IgD-negative memory B cell (primary cell): ENCODE data around the gene DCST2. TPM values are rescaled to one million over a fixed set of nuclear protein-coding genes. Genes with fewer than 3 reads are reported as not detected.
A peak's percentile ranks its signal among the peaks of the same experiment; 100 is the strongest.
"Not testable (repeated sequence)": the region's sequence is repeated elsewhere in the genome, so short reads cannot be mapped to it uniquely, and the experiment has no call there.

ENCODE experiments used
- H3K27ac Mint-ChIP-seq, 3 donors: one replicate each; pipeline ENCODE4 v1.8.0; 2020 to 2022; ENCODE audit warnings: mild to moderate bottlenecking in 3 of 3, mixed read lengths in 3 of 3, moderate library complexity in 1 of 3
- H3K27me3 Mint-ChIP-seq: one replicate; pipeline ENCODE4 v1.8.0; 2021; ENCODE audit warnings: mixed read lengths
- H3K36me3 Mint-ChIP-seq: one replicate; pipeline ENCODE4 v1.8.0; 2020; ENCODE audit warnings: mild to moderate bottlenecking, mixed read lengths
- H3K4me1 Mint-ChIP-seq, 3 donors: one replicate each; pipeline ENCODE4 v1.8.0; 2020 to 2022; ENCODE audit warnings: mixed read lengths in 3 of 3, mild to moderate bottlenecking in 1 of 3
- H3K4me3 Mint-ChIP-seq, 4 donors: one replicate each; pipeline ENCODE4 v1.8.0; 2020 to 2022; ENCODE audit warnings: mild to moderate bottlenecking in 4 of 4, mixed read lengths in 4 of 4, moderate library complexity in 3 of 4
- H3K9me3 Mint-ChIP-seq, 3 donors: one replicate each; pipeline ENCODE4 v1.8.0; 2020 to 2021; ENCODE audit warnings: mixed read lengths in 3 of 3, mild to moderate bottlenecking in 1 of 3
- polyA plus RNA-seq: library from polyadenylated mRNA; unstranded; fragments of 300-500 nt; fragmentation: Illumina TruSeq; gene quantifications from one replicate; pipeline ENCODE4 v1.2.3, GENCODE V29; 2021

DCST2 gene
- polyA plus RNA-seq, 1 donor from 2014 or later: not detected

DNA sequence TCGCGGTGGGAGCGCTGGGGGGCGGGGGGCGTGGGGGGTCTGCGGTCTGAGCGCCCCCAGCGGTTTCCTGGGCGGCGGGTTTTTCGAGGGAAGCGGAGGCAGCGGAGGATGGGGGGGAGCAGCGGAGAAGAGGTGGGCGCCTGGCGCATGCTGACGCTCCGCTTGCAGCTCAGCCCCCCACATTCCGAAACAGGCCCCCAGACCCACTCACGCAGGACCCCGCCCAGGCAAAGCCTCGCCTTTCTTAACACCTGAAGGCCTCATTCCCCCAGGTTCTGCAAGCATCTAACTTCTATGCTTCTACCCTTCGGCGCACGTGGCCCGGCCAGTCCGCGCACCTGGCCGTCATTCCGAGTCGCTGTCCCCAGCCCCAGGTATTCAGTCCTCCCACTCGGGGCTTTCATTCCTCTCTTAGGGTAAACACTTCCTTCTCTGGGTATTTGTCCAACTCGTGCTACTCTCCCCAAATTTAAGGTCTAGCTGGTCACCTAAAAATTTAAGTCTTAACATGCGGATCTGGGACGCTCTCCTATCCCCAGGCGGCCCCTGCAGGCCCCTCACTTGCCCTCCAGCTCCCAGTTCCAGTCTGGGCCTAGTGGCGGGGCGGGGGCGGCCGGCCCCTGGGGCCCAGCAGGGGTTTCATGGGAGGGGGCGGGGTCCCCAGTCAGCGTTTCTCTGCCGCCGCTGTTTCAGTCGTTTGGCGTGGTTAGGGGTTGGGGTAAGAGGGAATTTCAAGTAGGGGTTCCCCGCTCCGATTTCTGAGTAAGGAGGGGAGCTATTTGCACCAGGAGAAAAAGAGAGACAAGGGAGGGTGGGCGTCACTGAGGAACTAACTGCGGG lies 33.8 kb downstream of the DCST2 start:
- H3K4me1 Mint-ChIP-seq: peaks cover 12 to 25% (median 21%) of the 10 kb centered on the region in 3 donors
- peak overlapping the region in 2 of 3 donors; percentile 92 to 95 for H3K27ac Mint-ChIP-seq
- H3K9me3 Mint-ChIP-seq: no peaks in the 10 kb centered on the region
- no peaks in the 10 kb centered on the region for H3K27me3 Mint-ChIP-seq
- peaks cover 2% of the 10 kb centered on the region for H3K36me3 Mint-ChIP-seq
- H3K4me3 Mint-ChIP-seq: peak overlapping the region; percentile 88 to 97 (median 96)

DNA sequence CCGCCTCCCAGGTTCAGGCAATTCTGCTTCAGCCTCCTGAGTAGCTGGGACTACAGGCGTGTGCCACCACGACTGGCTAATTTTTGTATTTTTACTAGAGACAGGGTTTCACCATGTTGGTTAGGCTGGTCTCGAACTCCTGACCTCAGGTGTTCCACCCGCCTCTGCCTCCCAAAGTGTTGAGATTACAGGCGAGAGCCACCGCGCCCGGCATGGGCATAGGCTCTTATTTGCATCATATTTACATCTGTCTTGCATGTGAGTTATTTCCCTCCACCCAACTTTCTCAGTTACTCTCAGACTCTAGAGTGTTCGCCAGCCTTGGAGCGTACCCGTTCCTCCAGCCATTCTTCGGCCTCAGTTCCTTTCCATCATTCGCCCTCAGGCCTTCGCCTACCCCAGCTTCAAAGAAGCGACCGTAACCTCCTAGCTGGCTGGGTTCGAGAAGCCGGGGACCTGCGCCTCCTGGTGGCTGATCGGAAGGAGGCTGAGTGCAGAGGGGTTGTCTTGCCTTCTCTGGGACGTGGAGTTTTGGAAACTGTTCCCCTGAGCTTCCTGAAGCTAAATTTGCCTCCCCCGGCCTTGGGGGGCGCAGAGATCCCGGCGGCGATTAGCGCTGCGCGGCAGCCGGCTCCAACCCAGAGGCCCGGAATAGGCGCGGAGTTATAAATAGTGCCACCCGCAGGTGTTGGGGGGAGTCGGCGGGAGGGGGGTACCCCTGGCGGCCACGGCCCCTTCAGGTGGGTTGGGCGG lies 34.6 kb downstream of the DCST2 start:
- peak overlapping the region; percentile 83 to 97 (median 94) for H3K4me3 Mint-ChIP-seq
- peaks cover 7 to 25% (median 17%) of the 10 kb centered on the region in 3 donors for H3K4me1 Mint-ChIP-seq
- H3K36me3 Mint-ChIP-seq: no peaks in the 10 kb centered on the region
- H3K27ac Mint-ChIP-seq: peak overlapping the region in 2 of 3 donors; percentile 91 to 92
- no peaks in the 10 kb centered on the region for H3K9me3 Mint-ChIP-seq
- no peaks in the 10 kb centered on the region for H3K27me3 Mint-ChIP-seq

DNA sequence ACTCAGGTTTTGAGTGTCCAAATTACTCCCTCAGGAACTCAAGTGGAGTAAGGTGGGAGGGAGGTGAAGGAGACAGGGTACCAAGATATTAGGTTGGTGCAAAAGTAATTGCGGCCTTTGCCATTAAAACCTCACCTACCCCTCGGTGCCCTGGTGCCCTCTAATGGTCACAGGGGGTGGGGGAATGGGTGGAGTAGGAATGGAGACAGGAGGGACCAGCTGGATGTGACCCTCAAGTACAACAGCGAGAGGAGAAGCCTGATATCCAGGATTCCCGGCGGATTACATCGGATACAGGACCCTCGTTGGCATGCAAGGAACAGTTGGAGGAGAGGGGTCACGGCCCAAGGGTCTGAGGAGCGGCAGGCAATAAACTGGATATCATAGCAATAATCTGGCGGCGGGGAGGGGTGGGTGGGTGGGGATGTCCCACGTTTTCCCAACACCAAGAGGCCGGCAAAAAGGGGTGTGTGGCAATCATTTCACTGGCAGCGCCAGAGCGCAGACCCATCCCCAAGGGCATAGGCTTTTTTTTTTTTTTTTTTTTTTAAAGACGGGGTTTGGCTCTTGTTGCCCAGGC lies 35.3 kb downstream of the DCST2 start:
- peaks cover 7 to 25% (median 17%) of the 10 kb centered on the region in 3 donors for H3K4me1 Mint-ChIP-seq
- no peaks in the 10 kb centered on the region for H3K36me3 Mint-ChIP-seq
- no peaks in the 10 kb centered on the region for H3K27me3 Mint-ChIP-seq
- peak overlapping the region in 2 of 3 donors; percentile 91 to 92 for H3K27ac Mint-ChIP-seq
- H3K4me3 Mint-ChIP-seq: peak overlapping the region in 3 of 4 donors; percentile 78 to 97 (median 95)
- no peaks in the 10 kb centered on the region for H3K9me3 Mint-ChIP-seq

DNA sequence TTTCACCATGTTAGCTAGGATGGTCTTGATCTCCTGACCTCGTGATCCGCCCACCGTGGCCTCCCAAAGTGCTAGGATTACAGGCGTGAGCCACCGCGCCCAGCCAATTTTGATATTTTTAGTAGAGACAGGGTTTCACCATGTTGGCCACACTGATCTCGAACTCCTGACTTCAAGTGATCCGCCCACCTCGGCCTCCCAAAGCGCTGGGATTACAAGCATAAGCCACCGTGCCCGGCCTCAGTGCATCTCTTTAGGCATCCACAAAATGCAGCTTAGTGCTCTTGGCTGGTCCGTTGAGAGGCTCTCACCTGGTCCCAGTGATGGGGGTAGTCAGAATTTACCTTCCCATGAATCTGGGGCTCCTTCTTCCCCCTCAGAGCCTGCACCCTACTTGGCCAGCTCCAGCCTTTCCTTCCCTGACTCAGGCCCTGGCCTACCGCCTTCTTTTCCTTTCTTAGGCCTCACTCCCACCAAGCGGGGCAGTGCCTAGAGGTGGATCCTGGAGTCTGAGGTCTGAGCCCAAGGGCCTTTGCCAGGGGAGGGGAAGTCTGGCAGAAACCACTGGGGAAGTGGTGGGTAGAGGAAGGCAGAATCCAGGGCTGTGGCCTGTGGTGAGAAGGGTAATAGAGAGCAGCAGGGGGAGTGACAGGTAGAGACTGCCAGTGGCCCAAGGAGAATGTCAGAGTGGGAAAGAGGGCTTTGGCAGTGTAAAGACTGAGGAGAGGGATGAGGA lies 36.4 kb downstream of the DCST2 start:
- peak overlapping the region in 1 of 3 donors; percentile 78 for H3K27ac Mint-ChIP-seq
- peaks cover 2% of the 10 kb centered on the region for H3K36me3 Mint-ChIP-seq
- no peaks in the 10 kb centered on the region for H3K9me3 Mint-ChIP-seq
- no peaks in the 10 kb centered on the region for H3K27me3 Mint-ChIP-seq
- peak overlapping the region in 2 of 4 donors; percentile 76 to 95 for H3K4me3 Mint-ChIP-seq
- H3K4me1 Mint-ChIP-seq: peaks cover 7 to 25% (median 19%) of the 10 kb centered on the region in 3 donors

DNA sequence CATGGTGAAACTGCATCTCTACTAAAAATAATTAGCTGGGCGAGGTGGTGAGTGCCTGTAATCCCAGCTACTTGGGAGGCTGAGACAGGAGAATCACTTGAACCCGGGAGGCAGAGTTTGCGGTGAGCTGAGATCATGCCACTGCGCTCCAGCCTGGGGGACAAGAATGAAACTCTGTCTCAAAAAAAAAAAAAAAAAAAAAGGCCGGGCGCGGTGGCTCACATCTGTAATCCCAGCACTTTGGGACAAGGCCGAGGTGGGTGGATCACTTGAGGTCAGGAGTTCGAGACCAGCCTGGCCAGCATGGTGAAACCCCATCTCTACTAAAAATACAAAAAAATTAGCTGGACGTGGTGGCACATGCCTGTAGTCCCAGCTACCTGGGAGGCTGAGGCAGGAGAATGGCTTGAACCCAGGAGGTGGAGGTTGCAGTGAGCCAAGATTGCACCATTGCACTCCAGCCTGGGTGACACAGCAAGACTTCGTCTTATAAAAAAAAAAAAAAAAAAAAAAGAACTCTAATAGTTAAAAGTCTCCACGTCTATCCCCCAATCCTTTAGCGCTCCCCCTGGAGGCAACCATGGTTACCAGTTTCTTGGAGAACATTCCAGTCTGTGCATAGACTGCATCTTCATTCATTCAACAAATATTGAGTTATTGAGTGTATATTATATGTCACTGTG lies 38.1 kb downstream of the DCST2 start:
- not testable (repeated sequence) for H3K9me3 Mint-ChIP-seq, H3K36me3 Mint-ChIP-seq, H3K27ac Mint-ChIP-seq, H3K27me3 Mint-ChIP-seq
- Mint-ChIP-seq H3K4me3 (peak overlapping the region in 2 of 4 donors; percentile 58 to 69), H3K4me1 (peaks cover 7 to 25% (median 19%) of the 10 kb centered on the region in 3 donors)

DNA sequence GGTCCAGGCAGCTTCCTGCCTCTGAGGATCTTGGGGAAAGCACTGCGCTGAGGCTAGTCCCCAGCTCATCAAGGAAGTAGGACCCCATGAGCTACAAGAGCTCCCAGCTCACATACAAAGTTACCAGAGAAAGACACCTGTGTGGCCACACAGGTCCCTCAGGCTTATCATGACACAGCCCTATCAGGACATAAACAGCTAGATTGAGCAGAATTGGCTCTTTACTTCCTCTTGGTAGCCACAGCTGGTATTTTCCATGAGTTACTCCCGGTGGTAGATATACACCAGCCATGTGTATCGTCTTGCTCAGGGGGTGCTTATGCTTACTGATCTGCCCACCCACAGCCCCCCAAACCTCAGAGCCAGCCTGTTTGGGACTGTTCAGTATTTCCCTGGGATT lies 39.0 kb downstream of the DCST2 start:
- peak overlapping the region in 2 of 4 donors; percentile 24 to 65 for H3K4me3 Mint-ChIP-seq
- H3K27ac Mint-ChIP-seq: peak overlapping the region in 2 of 3 donors; percentile 23 to 88
- H3K27me3 Mint-ChIP-seq: no peaks in the 10 kb centered on the region
- H3K36me3 Mint-ChIP-seq: peaks cover 2% of the 10 kb centered on the region
- H3K9me3 Mint-ChIP-seq: no peaks in the 10 kb centered on the region
- H3K4me1 Mint-ChIP-seq: peaks cover 4 to 17% (median 16%) of the 10 kb centered on the region in 3 donors

DNA sequence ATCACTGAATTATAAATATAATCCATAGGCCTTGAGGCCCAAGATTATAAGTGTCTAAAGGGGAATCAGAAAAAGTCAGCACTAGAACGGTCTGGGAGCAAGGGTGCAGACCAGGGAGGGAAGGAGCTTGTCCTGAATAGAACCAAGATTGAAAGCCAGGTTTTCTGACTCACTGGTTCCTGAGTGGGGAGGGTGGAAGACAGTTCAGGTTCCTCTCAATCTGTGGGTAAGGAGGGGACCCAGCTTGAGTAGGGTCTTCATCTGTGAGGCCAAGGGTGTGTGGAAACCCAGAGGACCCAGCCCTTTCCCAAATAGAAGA lies 39.4 kb downstream of the DCST2 start:
- H3K4me3 Mint-ChIP-seq: no peak overlapping the region
- peak overlapping the region in 1 of 3 donors; percentile 48 for H3K27ac Mint-ChIP-seq
- peaks cover 6 to 16% (median 15%) of the 10 kb centered on the region in 3 donors for H3K4me1 Mint-ChIP-seq

DNA sequence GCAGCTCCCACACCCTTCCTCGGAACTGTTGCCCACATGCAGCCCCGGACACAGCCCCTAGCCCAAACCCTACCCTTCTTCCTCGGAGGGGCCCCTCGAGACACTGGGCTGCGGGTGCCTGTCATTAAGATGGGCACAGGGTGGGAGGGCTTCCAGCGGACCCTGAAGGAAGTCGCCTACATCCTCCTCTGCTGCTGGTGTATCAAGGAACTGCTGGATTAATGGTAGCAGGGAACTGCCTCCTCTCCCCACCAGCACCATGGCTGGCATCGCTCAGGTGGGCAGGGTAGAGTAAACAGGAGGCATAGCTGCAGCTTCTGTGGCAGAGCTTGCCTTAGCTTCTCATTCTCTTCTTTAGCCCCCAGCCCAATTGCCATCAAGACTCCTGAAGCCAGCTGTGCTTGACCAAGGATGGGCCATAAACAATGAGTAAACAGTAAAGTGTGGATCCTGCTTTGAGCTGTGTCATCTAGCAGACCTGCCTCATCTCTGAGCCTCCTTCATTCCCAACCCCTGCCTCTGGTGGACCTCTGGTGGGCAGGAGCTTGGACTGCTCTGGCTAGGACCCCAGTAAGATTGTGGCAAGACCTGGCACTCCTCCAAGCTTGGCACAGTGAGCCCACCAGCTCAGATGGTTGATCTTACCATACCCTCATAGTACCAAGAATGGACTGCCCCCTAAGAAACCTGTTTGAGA lies 39.9 kb downstream of the DCST2 start, which contains the start of gene LENEP:
Gene LENEP (plus strand): TSS at position 15 of the 697 bp plus-strand sequence. CDS start 22 bp downstream, at position 37.
- Mint-ChIP-seq H3K36me3 (peaks cover 2% of the 10 kb centered on the region), H3K4me1 (peaks cover 7 to 14% (median 10%) of the 10 kb centered on the region in 3 donors), H3K27ac (peak within 1 kb of the TSS in 2 of 3 donors; percentile 10 to 62), H3K9me3 (no peaks in the 10 kb centered on the region), H3K4me3 (no peak within 1 kb of the TSS), H3K27me3 (no peaks in the 10 kb centered on the region)

More for the DNA sequence above, 39.4 kb downstream of the DCST2 start:
- H3K27me3 Mint-ChIP-seq: no peaks in the 10 kb centered on the region
- no peaks in the 10 kb centered on the region for H3K9me3 Mint-ChIP-seq
- H3K36me3 Mint-ChIP-seq: peaks cover 2% of the 10 kb centered on the region

DNA sequence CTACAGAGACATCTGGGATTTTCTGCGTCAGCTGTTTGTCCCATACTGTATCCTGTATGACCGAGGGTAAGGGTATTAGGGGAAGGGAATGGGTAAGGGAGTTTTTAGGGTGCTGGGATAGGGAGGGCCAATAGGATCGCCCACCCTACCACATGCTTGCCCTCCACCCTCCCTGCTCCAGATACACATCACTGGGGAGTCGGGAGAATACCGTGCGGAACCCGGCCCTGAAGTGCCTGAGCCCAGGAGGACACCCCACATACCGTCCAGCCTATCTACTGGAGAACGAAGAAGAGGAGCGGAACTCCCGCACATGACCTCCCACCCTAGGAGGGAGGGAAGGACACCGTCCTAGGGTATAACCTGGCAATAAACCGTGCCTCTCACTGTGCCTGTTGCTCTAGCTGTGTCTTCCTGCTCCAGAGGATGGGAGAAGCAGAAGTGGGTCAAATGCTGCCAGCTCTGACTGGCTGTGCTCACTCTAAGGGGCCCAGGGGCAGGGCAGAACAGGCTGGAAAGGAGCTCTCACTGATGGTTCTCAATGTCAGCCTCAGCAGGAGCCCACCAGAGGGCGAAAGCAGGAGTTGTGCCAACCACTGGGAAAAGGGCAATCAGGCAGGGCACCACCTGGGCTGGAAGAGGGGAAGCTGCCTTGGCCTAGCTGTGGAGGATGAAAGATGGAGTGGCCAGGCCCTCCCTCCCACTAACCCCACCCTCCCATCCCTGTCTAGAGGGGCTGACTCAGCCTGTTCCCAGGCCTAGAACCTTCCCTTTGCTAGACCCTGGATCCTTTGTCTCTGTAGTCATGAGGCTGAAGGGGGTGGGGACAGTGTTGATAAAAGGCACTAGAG lies 40.6 kb downstream of the DCST2 start:
- Mint-ChIP-seq H3K9me3 (no peaks in the 10 kb centered on the region), H3K4me1 (peaks cover 7 to 12% (median 9%) of the 10 kb centered on the region in 3 donors), H3K4me3 (no peak overlapping the region), H3K36me3 (peaks cover 4% of the 10 kb centered on the region), H3K27me3 (no peaks in the 10 kb centered on the region), H3K27ac (peak overlapping the region in 2 of 3 donors; percentile 10 to 62)

DNA sequence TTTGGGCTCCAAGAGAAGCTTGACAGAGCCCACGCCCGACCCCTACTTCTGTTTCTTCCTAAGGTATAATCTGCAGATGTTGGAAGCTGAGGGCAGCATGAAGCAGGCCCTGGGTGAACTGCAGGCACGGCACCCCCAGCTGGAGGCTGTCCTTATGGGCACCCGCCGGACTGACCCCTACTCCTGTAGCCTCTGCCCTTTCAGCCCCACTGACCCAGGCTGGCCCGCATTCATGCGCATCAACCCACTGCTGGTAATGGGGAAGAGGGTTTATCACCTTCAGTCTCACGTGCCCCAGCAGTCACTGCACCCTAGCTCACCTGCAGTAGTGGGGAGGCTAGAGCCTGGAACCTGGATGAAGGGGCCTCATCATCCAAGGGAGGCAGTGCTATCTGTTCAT lies 43.3 kb downstream of the DCST2 start:
- Mint-ChIP-seq H3K9me3 (no peaks in the 10 kb centered on the region), H3K36me3 (peaks cover 4% of the 10 kb centered on the region), H3K4me1 (peaks cover 0 to 8% (median 7%) of the 10 kb centered on the region in 3 donors), H3K27ac (no peak overlapping the region), H3K27me3 (no peaks in the 10 kb centered on the region), H3K4me3 (no peak overlapping the region)

DNA sequence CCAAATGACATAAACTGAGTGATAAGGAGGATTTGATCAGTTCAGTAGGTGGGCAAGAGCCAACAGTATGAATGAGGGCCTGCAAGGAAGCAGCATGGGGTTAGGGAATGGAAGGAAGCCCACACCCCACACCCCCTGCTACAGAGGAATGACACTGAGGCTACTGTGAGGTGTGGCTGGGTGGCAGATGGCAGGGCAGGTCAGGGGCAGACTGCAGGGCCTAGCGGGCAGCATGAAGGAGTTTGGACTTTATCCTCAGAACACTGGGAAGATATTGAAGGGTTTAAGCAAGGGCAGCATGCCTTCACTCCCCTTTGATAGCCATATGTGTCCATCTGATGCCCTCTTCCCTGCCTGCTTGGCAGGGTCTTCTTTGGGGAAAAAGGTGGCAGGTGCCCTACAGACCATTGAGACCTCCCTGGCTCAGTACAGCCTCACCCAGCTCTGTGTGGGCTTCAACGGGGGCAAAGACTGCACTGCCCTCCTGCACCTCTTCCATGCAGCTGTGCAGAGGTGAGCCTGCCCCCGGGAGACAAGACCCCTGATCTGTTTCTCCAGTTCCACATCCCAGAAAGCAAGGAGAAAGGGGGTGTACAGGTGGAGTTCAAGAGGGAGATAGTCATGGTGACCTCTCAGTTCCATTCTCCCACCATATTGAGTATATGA lies 44.3 kb downstream of the DCST2 start:
- Mint-ChIP-seq H3K4me3 (peak overlapping the region in 1 of 4 donors; percentile 18), H3K27me3 (no peaks in the 10 kb centered on the region), H3K27ac (no peak overlapping the region), H3K9me3 (no peaks in the 10 kb centered on the region), H3K36me3 (peaks cover 4% of the 10 kb centered on the region), H3K4me1 (peaks cover 0 to 9% (median 6%) of the 10 kb centered on the region in 3 donors)
